Measurements from ENCODE around the gene FAM3B.
"Not testable (repeated sequence)": the region's sequence is repeated elsewhere in the genome, so short reads cannot be mapped to it uniquely, and the experiment has no call there.

The FAM3B gene

GRCh38 chr21:41350436-41351155, 34.0 kb downstream of the FAM3B start:
- DNase-seq: no peak

GRCh38 chr21:41357546-41357945, 40.9 kb downstream of the FAM3B start:
- no peak for DNase-seq

GRCh38 chr21:41358193-41359166, 41.9 kb downstream of the FAM3B start:
- DNase-seq: no peak

GRCh38 chr21:41359286-41359685, 42.7 kb downstream of the FAM3B start:
- DNase-seq: no peak

- DNase-seq: not testable (repeated sequence)
Observed at GRCh38 chr21:41359754-41360071, 43.1 kb downstream of the FAM3B start.

GRCh38 chr21:41360072-41360821, 43.6 kb downstream of the FAM3B start:
- no peak for DNase-seq

- DNase-seq: no peak
Observed at GRCh38 chr21:41361053-41361785, 44.6 kb downstream of the FAM3B start.

GRCh38 chr21:41361786-41362604, 45.4 kb downstream of the FAM3B start, which contains the start of gene MX2:
Gene MX2 (plus strand): TSS chr21:41362027. CDS start chr21:41376907, 14,880 bp downstream.
- peak; percentile 76 for DNase-seq

GRCh38 chr21:41362605-41363369, 46.2 kb downstream of the FAM3B start:
- no peak for DNase-seq

GRCh38 chr21:41363370-41364270, 47.0 kb downstream of the FAM3B start:
- DNase-seq: no peak

- no peak for DNase-seq
Observed at GRCh38 chr21:41364308-41364707, 47.7 kb downstream of the FAM3B start.

GRCh38 chr21:41365377-41366107, 48.9 kb downstream of the FAM3B start:
- no peak for DNase-seq

GRCh38 chr21:41366522-41367151, 50.0 kb downstream of the FAM3B start:
- no peak for DNase-seq

GRCh38 chr21:41367301-41367944, 50.8 kb downstream of the FAM3B start:
- DNase-seq: no peak

- DNase-seq: no peak
Observed at GRCh38 chr21:41367945-41368734, 51.5 kb downstream of the FAM3B start.

GRCh38 chr21:41368735-41369104, 52.1 kb downstream of the FAM3B start:
- no peak for DNase-seq
